Skin of body (tissue), 2 donors: ENCODE measurements around the gene CMC1. TPM values are rescaled to one million over a fixed set of nuclear protein-coding genes. Genes with fewer than 3 reads are reported as not detected.
"Not testable (repeated sequence)": the region's sequence is repeated elsewhere in the genome, so short reads cannot be mapped to it uniquely, and the experiment has no call there.

Source experiments
- DNase-seq: peaks from one replicate; lab custom pipeline; 2025; lab: John Stamatoyannopoulos, UW
- total RNA-seq: library from RNA; depleted of rRNA; stranded (reverse); fragments of >200 nt; gene quantifications from one replicate; pipeline ENCODE4 v1.2.3, GENCODE V29; 2014

The CMC1 gene
- total RNA-seq, 1 donor from 2014 or later, result 9.5 TPM

- no peak for DNase-seq
Observed at GRCh38 chr3:28243424-28244106, 2.1 kb downstream of the CMC1 start.

GRCh38 chr3:28244491-28244890 lies 3.1 kb downstream of the CMC1 start:
- DNase-seq, result no peak

GRCh38 chr3:28247286-28247685 lies 5.9 kb downstream of the CMC1 start:
- DNase-seq, result no peak

GRCh38 chr3:28250999-28251398 lies 9.6 kb downstream of the CMC1 start:
- DNase-seq, result no peak

GRCh38 chr3:28252001-28252431 lies 10.6 kb downstream of the CMC1 start:
- no peak for DNase-seq

GRCh38 chr3:28253040-28253715 lies 11.8 kb downstream of the CMC1 start:
- no peak for DNase-seq

- DNase-seq, result no peak
Observed at GRCh38 chr3:28262001-28262400, 20.6 kb downstream of the CMC1 start.

- no peak for DNase-seq
Observed at GRCh38 chr3:28265641-28266040, 24.2 kb downstream of the CMC1 start.

- no peak for DNase-seq
Observed at GRCh38 chr3:28267984-28268849, 26.8 kb downstream of the CMC1 start.

- no peak for DNase-seq
Observed at GRCh38 chr3:28268989-28269388, 27.6 kb downstream of the CMC1 start.

GRCh38 chr3:28269884-28270283 lies 28.5 kb downstream of the CMC1 start:
- DNase-seq, result not testable (repeated sequence)

GRCh38 chr3:28273837-28274236 lies 32.4 kb downstream of the CMC1 start:
- no peak for DNase-seq

- DNase-seq, result no peak
Observed at GRCh38 chr3:28278918-28279317, 37.5 kb downstream of the CMC1 start.

- no peak for DNase-seq
Observed at GRCh38 chr3:28279770-28280169, 38.4 kb downstream of the CMC1 start.

- DNase-seq, result no peak
Observed at GRCh38 chr3:28280781-28281180, 39.4 kb downstream of the CMC1 start.

- DNase-seq, result peak; percentile 55
Observed at GRCh38 chr3:28286595-28286994, 45.2 kb downstream of the CMC1 start.

- DNase-seq, result no peak
Observed at GRCh38 chr3:28287046-28287445, 45.6 kb downstream of the CMC1 start.

- DNase-seq, result no peak
Observed at GRCh38 chr3:28290863-28291300, 49.5 kb downstream of the CMC1 start.

GRCh38 chr3:28291577-28291976 lies 50.2 kb downstream of the CMC1 start:
- no peak for DNase-seq

- DNase-seq, result no peak
Observed at GRCh38 chr3:28292622-28293021, 51.2 kb downstream of the CMC1 start.

- DNase-seq, result no peak
Observed at GRCh38 chr3:28294667-28295413, 53.4 kb downstream of the CMC1 start.
